KMS-11 (cell line): ENCODE measurements around the gene ZP2.
"Not testable (repeated sequence)": the region's sequence is repeated elsewhere in the genome, so short reads cannot be mapped to it uniquely, and the experiment has no call there.

Experiments used
- H2AFZ ChIP-seq: fragments of 200-600 bp; sonication (generic); 2 replicates; pipeline ENCODE4 v1.6.1; 2016; ENCODE audit warnings: antibody characterized with exemption, mixed run types, low read depth
- H3K27ac ChIP-seq: fragments of 200-600 bp; sonication (generic); 2 replicates; pipeline ENCODE4 v1.6.1; 2016; ENCODE audit warnings: mild to moderate bottlenecking, mixed run types
- H3K27me3 ChIP-seq: fragments of 200-600 bp; sonication (generic); 2 replicates; pipeline ENCODE4 v1.6.1; 2017; ENCODE audit warnings: mild to moderate bottlenecking, low read depth, mixed run types, moderate library complexity; ENCODE audit not compliant: insufficient read depth
- H3K36me3 ChIP-seq: fragments of 200-600 bp; sonication (generic); 2 replicates; pipeline ENCODE4 v1.6.1; 2017; ENCODE audit warnings: mild to moderate bottlenecking, mixed run types; ENCODE audit not compliant: insufficient read depth
- H3K4me1 ChIP-seq: fragments of 200-600 bp; sonication (generic); 2 replicates; pipeline ENCODE4 v1.6.1; 2016; ENCODE audit warnings: mild to moderate bottlenecking, low read depth, mixed run types; ENCODE audit not compliant: poor library complexity, severe bottlenecking
- H3K4me2 ChIP-seq: fragments of 200-600 bp; sonication (generic); 2 replicates; pipeline ENCODE4 v1.7.0; 2016; ENCODE audit warnings: mild to moderate bottlenecking, mixed run types
- H3K4me3 ChIP-seq: fragments of 200-600 bp; sonication (generic); IDR thresholded peaks from 2 replicates; pipeline ENCODE4 v1.6.1; 2017; ENCODE audit warnings: low read depth, low read length, mixed read lengths; ENCODE audit not compliant: insufficient read depth
- H3K79me2 ChIP-seq: fragments of 200-600 bp; sonication (generic); 2 replicates; pipeline ENCODE4 v1.6.1; 2016; ENCODE audit warnings: low read depth, mixed run types; ENCODE audit not compliant: insufficient read depth
- H3K9ac ChIP-seq: fragments of 200-600 bp; sonication (generic); 2 replicates; pipeline ENCODE4 v1.6.1; 2016; ENCODE audit warnings: mild to moderate bottlenecking, mixed run types
- H4K20me1 ChIP-seq: fragments of 200-600 bp; sonication (generic); 2 replicates; pipeline ENCODE4 v1.6.1; 2016; ENCODE audit warnings: mild to moderate bottlenecking, mixed run types; ENCODE audit not compliant: insufficient read depth
- TF ChIP-seq, protein P1 (sequence below): fragments of 200-600 bp; sonication (generic); conservative IDR thresholded peaks from 2 replicates; pipeline ENCODE4 v1.6.1; 2017; ENCODE audit warnings: low read depth, mild to moderate bottlenecking, antibody characterized with exemption, low read length, moderate library complexity, mixed read lengths

The ZP2 gene

DNA sequence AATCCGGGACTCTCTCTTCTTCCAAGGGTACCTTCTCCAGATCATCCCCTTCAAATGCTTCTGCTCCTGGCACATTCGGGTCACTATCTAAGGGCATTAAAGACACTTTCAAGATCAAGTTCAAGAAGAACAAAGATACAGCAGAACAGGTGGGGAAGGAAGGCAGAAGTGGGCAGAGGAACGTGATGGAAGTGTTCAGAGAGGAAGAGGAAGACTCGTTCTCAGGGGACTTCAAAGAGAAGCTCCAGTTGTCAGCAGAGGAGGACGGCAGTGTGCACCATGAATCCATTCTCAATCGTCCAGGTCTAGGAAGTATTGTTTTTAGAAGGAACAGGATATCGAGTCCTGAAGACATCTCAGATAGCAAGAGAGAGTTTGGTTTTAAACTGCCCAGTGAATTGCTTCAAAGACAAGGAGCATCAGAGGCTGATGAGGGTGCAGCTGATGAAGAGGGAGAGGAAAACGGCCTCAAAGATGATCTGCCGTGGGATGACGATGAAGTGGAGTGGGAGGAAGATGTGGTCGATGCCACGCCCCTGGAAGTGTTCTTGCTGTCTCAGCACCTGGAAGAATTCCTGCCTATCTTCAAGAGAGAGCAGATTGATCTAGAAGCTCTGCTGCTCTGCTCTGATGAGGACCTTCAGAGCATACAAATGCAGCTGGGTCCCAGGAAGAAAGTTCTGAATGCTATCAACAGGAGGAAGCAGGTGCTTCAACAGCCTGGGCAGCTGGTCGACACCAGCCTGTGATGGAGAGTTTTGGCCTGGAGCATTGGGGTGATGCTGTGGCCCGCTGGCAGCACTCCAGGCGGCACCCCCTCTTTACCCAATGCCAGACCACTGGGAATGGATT, 38.9 kb upstream of the ZP2 start:
- H4K20me1 ChIP-seq = no peaks in the 10 kb centered on the region
- H2AFZ ChIP-seq = no peak overlapping the region
- no peaks in the 10 kb centered on the region for H3K4me1 ChIP-seq
- H3K79me2 ChIP-seq = no peaks in the 10 kb centered on the region
- no peaks in the 10 kb centered on the region for H3K27me3 ChIP-seq
- TF ChIP-seq, protein P1, sequence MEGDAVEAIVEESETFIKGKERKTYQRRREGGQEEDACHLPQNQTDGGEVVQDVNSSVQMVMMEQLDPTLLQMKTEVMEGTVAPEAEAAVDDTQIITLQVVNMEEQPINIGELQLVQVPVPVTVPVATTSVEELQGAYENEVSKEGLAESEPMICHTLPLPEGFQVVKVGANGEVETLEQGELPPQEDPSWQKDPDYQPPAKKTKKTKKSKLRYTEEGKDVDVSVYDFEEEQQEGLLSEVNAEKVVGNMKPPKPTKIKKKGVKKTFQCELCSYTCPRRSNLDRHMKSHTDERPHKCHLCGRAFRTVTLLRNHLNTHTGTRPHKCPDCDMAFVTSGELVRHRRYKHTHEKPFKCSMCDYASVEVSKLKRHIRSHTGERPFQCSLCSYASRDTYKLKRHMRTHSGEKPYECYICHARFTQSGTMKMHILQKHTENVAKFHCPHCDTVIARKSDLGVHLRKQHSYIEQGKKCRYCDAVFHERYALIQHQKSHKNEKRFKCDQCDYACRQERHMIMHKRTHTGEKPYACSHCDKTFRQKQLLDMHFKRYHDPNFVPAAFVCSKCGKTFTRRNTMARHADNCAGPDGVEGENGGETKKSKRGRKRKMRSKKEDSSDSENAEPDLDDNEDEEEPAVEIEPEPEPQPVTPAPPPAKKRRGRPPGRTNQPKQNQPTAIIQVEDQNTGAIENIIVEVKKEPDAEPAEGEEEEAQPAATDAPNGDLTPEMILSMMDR = no peak
- H3K36me3 ChIP-seq = no peaks in the 10 kb centered on the region
- H3K4me2 ChIP-seq = no peak overlapping the region
- no peak overlapping the region for H3K27ac ChIP-seq
- H3K9ac ChIP-seq = no peak overlapping the region
- H3K4me3 ChIP-seq = no peak overlapping the region

DNA sequence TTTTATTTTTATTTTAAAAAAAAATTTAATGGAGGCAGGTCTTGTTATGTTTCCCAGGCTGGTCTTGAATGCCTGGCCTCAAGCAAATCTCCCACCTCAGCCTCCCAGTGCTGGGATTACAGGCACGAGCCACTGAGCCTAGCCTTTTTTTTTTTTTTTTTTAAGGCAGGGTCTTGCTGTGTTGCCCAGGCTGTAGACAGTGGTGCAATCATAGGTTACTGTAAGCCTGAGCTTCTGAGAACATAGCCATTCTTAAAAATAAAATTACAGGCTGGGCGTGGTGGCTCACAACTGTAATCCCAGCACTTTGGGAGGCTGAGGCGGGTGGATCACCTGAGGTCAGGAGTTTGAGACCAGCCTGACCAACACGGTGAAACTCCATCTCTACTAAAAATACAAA, 36.8 kb upstream of the ZP2 start:
- not testable (repeated sequence) for H4K20me1 ChIP-seq, H3K9ac ChIP-seq, H3K4me1 ChIP-seq, H3K27me3 ChIP-seq, H3K27ac ChIP-seq, H3K4me3 ChIP-seq, H3K79me2 ChIP-seq, H3K4me2 ChIP-seq, H3K36me3 ChIP-seq, H2AFZ ChIP-seq

DNA sequence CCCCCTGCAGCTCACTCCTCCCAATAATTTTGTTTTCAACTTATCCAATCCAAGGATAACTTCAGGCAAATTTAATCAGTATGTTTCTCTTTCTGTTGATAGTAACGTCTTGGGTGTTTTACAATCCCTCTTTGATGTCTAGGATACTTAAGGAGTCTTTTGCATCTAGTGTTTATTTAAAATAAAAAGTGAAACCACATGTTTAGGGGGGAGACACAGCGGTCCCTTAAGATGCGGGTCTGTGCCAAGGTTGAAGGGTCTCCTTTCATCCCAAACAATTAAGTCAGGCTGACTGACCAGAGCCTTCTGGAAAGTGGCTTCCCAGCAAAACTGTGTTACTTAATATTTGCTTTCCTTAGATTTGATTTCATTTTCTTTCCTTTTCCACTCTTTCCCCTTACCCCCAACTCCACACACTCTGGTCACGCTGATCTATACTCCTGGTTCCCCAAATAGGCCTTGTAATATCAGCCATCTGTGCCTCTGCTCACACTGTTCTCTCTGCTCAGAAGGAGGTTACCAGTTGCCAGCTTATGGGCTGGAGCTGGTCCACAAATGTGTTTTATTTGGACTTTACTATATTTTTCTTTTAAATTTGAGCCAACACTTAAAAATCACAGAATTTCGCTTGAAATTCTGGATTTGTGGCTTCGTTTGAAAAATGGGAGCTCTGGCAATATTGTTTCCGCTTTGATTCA, 33.3 kb upstream of the ZP2 start:
- Histone ChIP-seq H4K20me1 (no peaks in the 10 kb centered on the region), H3K4me3 (no peak overlapping the region), H2AFZ (no peak overlapping the region), H3K4me2 (no peak overlapping the region), H3K4me1 (no peaks in the 10 kb centered on the region), H3K79me2 (no peaks in the 10 kb centered on the region), H3K27me3 (no peaks in the 10 kb centered on the region), H3K36me3 (no peaks in the 10 kb centered on the region), H3K27ac (no peak overlapping the region), H3K9ac (no peak overlapping the region)
- TF ChIP-seq, protein P1 = no peak

DNA sequence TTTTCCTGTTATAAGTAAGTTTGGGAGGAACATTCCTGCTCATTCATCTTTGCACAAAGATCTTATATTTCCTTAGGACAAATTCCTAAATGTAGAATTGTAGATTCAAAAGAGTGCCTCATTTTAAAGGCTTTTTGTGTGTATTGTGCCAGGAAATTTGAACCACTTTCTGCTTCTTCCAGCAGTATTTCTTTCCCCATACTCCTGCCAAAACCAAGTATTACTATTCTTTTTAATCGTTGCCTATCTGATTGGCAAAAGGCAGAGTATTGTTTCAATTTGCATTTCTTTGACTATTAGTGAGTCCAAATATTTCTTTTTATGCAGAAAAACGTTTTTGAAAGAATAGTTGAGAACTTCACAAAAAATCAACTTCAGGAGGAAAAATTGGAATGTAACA, 31.4 kb upstream of the ZP2 start:
- no peaks in the 10 kb centered on the region for H3K79me2 ChIP-seq
- TF ChIP-seq, protein P1 = no peak
- no peaks in the 10 kb centered on the region for H4K20me1 ChIP-seq
- H3K27me3 ChIP-seq = no peaks in the 10 kb centered on the region
- H3K9ac ChIP-seq = no peak overlapping the region
- H3K36me3 ChIP-seq = no peaks in the 10 kb centered on the region
- no peak overlapping the region for H3K27ac ChIP-seq
- no peaks in the 10 kb centered on the region for H3K4me1 ChIP-seq
- H3K4me2 ChIP-seq = no peak overlapping the region
- H3K4me3 ChIP-seq = no peak overlapping the region
- H2AFZ ChIP-seq = no peak overlapping the region

DNA sequence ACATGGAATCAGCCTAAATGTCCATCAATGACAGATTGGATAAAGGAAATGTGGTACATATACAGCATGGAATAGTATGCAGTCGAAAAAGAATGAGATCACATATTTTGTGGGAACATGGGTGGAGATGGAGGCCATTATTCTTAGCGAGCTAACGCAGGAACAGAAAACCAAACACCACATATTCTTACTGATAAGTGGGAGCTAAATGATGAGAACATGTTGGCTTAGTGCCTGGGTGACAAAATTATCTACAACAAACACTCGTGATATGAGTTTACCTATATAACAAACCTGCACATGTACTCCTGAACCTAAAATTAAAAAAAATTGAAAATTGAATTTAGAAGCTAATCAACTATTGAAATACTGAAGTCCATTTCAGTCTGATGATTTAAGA, 28.3 kb upstream of the ZP2 start:
- no peaks in the 10 kb centered on the region for H3K36me3 ChIP-seq
- H3K4me2 ChIP-seq = no peak overlapping the region
- no peak overlapping the region for H3K4me3 ChIP-seq
- TF ChIP-seq, protein P1 = no peak
- H2AFZ ChIP-seq = no peak overlapping the region
- H4K20me1 ChIP-seq = no peaks in the 10 kb centered on the region
- no peaks in the 10 kb centered on the region for H3K27me3 ChIP-seq
- H3K4me1 ChIP-seq = no peaks in the 10 kb centered on the region
- H3K27ac ChIP-seq = no peak overlapping the region
- no peaks in the 10 kb centered on the region for H3K79me2 ChIP-seq
- H3K9ac ChIP-seq = no peak overlapping the region
